Measurements from ENCODE around the gene NFX1.
A peak's percentile ranks its signal among the peaks of the same experiment; 100 is the strongest.

Gene NFX1

DNA sequence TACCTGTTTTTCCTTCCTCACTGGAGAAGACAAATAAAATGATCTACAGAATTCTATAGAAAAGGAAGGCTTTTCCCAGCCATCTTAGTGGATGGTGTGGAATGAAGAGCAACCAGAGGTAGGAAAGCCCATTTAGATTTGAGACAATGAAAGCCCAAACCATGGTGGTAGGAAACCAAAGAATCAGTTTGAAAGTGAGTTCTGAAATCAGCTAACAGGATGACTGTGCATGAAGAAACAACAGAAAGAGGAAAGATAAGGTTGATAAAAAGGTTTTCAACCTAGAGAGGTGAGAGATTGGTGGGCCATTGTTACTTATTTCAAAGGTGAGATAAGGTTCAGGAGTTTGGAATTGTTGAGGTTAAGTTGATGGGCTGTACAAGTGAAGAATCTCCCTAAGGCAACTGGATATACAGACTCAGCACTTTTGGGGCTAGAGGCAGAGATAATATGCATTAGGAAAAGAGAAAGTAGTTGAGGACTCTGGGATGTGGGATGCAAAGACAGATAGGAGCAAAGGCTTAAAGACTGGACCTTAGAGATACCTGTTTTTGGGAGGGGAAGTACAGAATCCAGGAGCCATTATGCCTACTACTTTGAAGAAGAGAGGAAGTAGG lies 23.1 kb upstream of the NFX1 start:
- DNase-seq = no peak

DNA sequence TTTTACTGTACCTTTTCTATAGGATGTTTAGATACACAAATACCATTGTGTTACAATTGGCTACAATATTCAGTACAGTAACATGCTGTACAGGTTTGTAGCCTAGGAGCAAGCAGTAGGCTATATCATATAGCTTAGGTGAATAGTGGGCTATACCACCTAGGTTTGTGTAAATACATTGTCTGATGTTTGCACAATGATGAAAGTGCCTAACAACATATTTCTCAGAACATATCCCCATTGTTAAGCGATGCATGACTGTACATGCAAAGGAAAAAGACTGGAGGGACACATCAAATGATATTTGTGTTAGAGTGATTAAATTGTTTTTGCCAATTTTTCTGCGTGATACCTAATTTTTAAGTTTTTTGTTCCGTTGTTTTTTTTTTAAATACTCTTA lies 20.2 kb upstream of the NFX1 start:
- DNase-seq = no peak

DNA sequence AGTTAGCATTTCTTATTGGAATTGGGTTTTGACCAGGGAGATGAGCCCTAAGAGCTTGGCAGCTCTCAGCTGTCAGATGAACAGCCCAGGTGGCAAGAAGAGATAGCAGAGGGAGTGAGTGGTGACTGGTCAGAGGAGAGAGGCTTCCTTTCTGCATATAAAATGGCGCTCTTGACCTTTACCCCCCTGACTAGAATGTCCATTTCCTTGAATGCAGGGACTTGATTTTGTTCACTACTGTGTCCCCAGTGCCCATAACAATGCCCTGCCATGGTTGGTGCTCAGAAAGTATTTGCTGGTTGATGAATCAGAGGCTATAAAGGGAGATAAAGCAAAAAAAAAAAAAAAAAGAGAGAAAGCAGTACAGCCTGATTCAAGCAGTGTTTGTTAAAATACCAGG lies 18.3 kb upstream of the NFX1 start:
- DNase-seq = no peak

DNA sequence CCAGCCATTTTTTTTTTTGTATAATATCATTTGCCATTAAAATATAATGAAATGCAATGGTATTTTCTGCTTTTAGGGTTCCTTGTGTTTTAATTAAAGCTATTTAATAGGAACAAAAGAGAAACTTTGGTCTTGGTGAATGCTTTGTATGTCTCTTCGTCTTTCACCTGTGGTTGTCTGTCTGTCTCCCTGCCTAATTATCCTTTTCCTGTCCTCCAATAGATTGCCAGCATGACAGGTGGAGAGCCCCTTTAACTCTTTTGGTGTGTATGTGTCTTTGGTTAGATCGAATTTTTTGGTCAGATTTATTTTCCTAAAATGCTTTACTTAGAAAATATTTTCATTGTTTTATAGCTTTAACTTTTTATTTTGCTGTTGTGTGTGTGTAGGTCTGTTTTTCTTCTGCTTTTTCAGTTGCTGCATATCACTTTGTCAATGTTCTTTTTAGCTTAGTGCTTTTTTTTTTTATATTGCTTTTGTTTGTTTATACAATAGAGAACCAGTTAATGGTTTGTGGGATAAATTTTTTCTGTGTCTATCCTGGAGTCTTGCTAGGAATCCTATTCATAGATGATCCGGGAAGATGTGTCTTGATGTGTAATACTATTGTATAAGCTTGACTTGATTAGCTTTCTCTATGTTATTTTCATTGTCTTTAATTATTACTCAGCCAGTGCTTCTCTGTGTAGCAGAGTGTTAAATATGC lies 16.9 kb upstream of the NFX1 start:
- DNase-seq = no peak

DNA sequence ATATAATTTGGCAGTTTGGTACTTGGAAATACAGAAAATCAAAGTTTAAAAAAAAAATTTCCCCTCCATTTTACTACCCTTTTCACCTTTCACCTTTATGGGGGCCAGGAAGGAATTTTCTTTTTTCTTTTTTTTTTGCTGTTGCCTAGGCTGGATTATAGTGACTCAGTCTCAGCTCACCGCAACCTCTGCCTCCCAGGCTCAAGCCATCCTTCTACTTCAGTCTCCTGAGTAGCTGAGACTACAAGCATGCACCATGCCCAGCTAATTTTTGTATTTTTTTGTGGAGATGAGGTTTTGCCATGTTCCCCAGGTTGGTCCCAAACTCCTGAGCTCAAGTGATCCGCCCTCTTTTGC lies 16.4 kb upstream of the NFX1 start:
- no peak for DNase-seq

DNA sequence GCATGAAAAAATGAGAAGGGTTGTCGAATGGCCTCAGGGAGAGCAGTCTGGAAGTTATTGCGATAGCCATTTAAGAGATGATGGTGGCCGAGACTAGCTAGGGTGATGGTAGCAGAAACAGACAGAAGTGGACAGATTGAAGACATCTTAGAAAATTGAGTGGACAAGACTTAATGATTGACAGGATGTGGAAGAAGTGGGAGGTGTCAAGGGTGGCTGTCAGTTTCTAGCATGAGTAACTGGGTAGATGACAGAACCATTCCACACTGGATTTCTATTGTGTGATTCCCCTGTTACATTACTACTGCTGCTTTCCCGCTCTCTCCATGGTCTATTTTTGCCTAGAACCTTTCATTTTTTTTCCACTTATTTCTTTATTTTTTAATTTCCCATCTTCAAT lies 12.8 kb upstream of the NFX1 start:
- no peak for DNase-seq

DNA sequence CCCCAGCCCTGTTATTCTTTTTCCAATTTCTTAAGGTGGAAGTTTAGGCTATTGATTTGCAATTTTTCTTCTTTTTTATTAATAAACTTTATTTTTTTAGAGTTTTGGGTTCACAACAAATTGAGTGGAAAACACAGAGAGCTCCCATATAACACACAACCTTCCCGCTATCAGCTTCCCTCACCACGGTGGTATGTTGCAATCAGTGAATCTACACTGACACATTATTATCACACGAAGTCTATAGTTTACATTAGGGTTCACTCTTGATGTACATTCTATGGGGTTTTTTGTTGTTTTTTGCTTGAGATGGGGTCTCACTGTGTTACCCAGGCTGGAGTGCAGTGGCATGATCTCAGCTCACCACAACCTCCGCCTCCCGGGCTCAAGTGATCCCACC lies 4.8 kb upstream of the NFX1 start:
- DNase-seq = no peak

DNA sequence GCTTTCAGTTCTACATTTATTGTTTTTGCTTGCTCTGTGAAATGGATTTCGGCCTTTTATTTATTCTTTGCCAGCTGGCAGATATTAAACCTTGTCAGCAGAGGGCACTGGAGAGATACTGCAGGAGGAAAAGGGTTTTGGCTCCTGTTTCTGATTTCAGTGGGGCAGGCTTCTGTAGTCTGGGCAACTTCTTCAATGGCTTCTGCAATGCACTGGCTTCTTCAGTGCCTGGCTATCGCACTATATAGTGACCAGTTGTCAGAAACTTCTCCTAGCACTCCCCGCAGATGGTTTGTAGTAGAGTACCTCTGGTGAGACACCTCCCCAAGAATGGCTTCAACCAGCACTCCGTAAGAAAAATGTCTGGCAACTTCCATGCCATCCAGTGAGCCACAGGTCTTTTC lies 3.2 kb upstream of the NFX1 start:
- peak; percentile 2 for DNase-seq

DNA sequence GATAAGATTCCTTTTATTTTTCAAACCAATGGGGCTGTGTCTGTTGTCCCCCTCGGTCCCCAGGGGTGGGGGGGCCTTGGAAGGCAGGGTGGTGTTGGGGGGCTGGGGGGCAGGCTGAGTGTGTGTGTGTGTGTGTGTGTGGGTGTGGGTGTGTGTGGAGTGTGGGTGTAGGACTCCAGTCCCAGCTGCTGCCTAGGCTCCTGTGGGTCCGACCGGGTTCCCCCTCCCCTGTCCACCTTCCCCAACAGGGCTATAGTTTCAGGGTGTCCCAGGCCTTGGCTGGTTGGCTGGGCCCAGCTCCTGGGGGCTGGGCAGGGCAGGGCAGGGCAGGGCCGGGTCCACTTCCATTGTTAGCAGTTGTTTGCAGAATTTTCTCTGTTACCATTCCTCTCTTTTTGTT lies 2.1 kb upstream of the NFX1 start:
- DNase-seq = no peak

DNA sequence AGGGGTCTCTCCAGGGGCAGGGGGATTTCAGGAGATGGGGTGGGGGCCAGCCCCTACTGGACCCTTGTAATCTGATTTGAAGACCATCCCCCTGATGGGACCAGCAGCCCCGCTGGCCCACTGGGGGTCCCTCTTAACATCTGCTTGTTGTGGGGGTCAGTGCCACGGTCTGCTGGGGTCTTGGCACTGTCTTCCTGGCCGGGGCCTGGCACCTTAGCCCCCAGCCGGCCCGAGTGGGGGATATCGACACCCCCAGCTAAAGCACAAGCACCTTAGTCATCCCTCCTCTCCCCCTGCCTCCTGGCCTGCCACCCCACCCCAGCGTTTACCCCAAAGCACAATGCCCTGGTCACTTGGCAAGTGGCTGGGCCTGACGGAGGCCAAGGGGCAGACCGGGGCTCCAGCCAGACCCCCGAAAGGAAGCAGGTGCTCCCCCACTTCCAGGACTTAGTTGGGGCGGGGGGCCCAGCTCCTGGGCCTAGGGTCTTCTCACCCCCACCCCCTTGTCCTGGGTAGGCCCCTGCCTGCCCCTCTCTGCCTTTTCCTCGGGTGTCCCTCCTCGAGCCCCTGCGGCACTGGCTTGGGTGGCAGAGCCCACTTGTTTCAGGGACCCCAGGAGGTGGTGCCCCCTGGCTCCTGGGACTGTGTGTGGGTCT lies 1.4 kb upstream of the NFX1 start:
- no peak for DNase-seq

DNA sequence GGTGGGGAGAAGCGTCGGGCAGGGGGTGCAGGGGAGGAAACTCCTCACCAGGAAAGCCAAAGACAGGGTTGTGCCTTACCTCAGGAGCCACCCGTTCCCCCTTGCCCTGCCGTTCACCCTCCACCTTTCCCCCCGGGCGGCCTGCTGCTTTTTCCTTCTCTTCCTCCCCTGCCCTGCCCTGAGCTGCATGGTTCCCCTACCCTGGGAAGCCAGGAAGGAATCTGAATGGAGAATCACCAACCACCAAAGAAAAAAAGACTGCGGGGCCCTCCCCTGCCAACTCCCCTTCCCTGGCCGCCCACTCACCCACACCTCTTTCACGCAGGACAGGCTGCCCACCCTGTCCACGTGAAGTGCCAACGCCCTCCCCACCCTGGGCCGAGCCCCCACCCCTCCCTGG lies 820 bp upstream of the NFX1 start:
- no peak for DNase-seq

DNA sequence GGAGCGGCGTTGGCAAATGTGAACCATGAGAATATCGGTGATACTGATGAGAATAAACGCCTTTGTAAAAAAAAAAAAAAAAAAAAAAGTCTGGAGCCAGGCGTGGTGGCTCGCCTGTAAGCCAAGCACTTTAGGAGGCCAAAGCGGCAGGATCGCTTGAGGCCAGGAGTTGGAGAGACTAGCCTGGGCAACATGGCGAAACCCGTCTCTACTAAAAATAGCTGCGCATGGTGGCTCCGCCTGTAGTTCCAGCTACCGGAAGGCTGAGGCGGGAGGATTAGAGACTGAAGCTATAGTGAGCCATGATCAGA lies 425 bp upstream of the NFX1 start:
- DNase-seq = no peak

DNA sequence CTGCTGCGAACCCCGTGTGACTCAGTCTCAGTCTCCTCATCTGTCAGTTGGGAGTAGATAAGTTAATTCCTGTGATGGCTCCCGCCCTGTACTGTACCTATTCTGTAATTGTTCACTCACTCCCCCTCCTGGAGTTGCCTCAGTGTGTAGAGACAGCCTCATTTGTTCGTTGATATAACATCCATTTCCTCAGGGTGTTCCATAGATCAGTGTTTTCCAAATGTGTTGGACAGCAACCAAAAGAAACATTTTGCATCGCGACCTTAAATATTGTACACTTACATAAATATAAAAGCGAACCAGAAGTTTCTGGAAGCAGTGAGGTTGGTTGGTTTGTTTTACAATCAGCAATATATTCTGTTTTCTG lies 698 bp downstream of the NFX1 start:
- DNase-seq = no peak

DNA sequence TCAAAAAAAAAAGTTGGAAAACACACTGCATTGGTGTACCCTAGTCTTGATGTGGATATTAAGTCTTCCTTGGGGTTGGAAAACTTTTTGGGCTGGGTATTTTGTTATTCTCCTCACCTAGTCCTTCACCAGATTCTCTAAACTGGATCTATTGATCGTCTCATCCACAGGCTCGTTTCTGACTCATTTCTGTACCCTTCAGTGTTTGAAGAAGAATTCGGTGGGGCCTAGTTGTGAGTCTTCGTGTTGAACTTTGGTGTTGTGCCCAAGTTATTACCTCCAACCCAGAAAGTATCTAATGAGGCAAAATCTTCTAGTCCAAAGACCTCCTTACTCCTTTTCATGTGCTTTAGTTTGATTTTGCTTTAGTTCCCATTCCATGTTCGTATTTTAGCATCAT lies 1.6 kb downstream of the NFX1 start:
- DNase-seq = no peak

DNA sequence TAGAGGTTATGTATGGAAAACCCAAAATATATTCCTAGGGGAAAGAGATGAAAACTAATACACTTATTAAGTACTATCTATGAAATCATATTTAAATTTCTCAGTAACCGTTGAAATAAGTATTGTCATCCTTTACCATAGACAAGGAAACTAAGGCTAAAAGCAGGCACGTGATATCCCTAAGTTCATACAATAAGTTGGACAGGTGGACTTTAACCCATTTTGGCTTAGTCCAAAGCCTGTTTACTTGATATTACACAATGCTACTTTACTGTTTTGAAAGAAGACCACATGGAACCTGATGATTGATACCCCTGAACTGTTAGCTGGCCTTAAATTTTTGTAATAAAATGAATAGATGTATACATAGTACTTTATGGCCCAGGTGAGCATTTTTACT lies 3.5 kb downstream of the NFX1 start:
- no peak for DNase-seq

DNA sequence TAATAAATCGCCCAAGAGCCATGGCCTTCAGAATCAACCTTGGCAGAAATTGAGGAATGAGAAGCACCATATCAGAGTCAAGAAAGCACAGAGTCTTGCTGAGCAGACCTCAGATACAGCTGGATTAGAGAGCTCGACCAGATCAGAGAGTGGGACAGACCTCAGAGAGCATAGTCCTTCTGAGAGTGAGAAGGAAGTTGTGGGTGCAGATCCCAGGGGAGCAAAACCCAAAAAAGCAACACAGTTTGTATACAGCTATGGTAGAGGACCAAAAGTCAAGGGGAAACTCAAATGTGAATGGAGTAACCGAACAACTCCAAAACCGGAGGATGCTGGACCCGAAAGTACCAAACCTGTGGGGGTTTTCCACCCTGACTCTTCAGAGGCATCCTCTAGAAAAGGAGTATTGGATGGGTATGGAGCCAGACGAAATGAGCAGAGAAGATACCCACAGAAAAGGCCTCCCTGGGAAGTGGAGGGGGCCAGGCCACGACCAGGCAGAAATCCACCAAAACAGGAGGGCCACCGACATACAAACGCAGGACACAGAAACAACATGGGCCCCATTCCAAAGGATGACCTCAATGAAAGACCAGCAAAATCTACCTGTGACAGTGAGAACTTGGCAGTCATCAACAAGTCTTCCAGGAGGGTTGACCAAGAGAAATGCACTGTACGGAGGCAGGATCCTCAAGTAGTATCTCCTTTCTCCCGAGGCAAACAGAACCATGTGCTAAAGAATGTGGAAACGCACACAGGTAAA lies 4.5 kb downstream of the NFX1 start:
- no peak for DNase-seq

DNA sequence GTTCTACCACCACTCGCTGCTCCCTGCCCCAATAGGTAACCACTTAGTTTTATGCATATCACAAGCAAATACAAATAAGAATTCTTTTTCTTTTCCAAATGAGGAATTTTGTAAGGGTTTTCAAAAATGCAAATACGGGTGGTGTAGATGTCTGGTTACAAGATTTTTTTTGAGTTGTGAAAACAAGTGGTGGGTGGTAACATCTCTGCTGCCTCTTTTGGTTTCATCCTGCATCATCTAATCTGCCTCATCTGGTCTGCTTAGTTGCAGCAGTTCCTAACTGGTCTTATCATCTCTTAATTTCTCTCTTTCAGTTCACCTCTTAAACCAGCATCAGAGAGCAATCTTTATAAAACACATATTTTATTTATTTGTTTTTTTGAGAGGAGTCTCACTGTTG lies 5.3 kb downstream of the NFX1 start:
- no peak for DNase-seq

DNA sequence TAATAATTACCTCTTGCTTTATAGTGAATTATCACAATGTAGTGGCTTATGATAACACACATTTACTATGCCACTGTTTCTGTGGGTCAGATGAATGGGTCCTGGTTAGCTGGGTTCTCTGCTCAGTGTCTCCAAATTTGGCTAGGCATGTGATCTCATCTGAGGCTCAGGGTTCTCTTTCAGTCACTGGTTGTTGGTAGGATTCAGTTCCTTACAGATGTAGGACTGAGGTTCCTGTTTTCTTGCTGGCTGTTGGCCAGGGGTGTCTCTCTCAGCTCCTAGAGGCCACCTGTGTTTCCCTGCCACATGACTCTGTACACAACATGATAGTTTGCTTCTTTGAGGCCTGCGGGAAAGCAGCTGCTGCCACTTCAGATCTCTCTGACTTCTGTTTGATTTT lies 7.1 kb downstream of the NFX1 start:
- no peak for DNase-seq

DNA sequence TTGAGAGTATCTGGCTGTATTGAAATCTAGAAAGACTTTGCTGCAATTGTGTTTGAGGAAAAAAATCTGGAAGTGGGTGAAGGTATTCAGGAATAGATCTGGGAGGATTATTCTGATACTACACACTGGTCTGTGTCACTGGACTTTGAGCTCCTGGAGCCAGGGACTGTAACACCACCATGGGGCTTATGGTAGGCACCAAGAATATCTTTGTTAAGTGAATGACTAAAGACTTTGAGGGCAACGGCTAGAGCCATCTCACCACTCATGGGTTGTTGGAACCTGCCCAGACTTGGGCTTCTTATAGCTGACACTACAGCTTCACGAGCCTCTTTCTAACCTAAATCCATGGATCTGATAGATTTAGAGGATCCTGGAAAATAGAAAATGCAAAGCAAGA lies 10.2 kb downstream of the NFX1 start:
- DNase-seq = no peak

DNA sequence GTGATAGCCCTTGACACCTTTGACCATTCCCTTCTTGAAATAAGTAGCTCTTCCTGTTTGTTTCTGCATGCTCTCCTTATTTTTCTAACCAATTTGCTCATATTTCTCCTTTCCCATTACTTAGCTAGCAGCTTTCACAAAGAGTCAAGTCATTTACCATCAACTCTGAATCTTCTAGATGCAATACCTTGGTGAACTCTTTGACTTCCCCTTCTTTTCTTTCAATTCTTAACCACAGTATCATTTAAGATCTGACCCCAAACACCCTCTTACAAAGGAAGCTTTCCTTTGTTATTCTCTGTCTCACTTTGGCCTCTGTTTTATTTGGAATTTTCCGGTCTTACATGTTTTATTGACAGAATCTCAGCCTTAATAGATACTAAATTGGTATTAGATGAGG lies 14.0 kb downstream of the NFX1 start:
- DNase-seq = no peak

DNA sequence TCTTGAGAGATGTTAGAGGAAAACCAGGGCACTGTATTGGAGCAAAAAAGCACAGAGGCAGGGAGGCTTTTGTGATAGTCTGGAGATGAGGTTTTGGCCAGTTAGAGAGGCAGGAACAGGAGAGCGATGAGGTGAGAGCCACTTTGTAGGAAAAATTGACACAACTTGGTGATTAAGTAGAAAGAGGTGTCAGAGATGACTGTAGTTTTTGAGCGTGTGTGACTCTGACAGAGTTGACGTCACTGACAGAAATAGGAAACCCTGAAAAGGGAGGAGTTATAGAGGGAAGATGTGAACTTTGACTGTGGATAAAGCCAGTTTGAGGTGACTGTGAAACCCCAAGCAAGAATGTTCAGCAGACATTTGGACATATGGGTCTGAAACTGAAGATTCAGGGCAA lies 15.7 kb downstream of the NFX1 start:
- no peak for DNase-seq

DNA sequence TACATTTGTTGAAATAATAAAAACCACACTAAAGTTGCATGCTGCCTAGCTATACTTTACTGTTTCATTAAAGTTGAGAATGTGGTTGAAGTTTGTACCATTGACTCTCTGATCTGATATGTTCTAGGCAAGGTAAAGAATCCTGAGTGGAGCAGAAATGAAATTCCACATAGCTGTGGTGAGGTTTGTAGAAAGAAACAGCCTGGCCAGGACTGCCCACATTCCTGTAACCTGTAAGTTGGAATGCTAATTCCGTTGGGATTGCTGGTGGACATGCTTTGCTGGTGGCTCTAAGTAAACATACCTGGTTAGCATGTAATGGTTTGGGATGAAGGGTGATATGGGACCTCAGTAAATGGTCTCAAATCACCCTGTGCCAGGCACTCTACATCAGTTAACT lies 16.8 kb downstream of the NFX1 start:
- DNase-seq = no peak

DNA sequence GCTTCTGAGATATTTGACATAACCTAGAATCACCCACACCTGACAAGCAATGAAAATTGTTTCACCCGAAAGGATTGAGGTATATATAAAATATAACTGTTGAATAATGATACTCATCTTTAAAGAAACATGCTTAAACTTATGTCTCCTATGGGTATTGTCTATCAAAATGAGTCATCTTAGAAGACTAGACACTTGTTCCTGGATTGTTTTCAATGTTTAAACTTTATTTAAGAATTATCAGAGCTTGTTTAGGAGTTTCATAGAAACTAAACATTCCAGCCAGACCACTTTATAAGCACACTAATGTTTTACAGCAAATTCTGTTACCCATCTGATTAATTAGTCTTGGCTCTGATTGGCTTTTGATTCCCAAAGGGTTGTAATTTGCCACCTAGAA lies 19.6 kb downstream of the NFX1 start:
- no peak for DNase-seq

DNA sequence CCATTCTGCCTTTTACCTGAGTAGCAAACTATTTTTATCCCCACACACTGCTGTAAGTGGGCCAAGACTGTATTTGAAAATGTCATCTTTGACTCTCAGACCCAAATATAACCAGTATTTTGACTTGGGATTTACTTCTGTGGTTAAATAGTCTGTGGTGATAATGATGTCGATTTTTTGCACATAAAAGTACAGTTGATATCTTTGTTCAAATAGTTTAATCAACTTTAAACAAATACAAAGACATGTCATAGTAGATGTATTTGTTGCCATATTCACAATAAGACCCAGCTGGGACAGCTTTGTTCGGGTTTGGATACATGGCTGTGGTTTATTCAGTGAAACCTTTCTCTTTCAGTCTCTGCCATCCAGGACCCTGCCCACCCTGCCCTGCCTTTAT lies 20.4 kb downstream of the NFX1 start:
- DNase-seq = no peak

All from NCI-H2227 treated with DMSO at 0.1 percent for 48 hours (cell line).